ENCODE results near the gene AR.

Gene AR

DNA sequence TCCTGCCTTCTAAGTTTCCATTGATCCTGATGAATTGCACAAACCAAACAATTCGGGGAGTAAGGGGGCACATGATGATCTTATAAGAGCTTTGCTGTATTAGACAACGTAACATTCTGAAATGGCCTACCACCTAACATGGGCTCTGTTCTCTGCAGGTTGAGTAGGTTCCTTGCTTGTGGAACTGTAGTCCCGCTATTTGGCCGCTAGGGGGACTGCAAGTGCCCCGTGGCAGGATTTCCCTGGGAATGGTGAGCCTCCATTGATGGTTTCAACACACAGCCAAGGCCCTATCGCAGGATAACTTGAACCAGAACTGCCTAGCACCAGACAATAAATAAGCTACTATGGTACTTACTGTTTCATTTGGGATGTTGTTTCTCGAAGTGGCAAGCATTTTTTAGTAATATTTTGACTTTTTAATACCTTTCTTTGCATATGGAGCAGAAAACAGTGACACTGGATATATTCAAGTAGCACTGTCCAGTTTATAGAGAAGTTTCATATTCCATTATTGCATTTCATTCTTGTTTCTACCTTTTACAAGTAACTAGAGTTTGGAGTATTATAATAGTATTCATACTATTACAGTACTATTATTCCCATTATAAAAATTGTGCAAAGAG, 11.9 kb downstream of the AR start:
- H3K4me3 ChIP-seq, result no peak overlapping the region
- H3K9me3 ChIP-seq (ENCODE audit: low read depth, low read length), result peaks cover 5% of the 10 kb centered on the region; the same call in 1 of the 2 replicates
- no peak for DNase-seq (ENCODE audit: low read depth, low spot score)
- TF ChIP-seq EZH2 (IDR thresholded peaks at IDR 0.05) (no peak), FOXP2 (optimal IDR thresholded peaks at IDR 0.05; ENCODE audit: control extremely low read depth, extremely low read length, insufficient read depth) (no peak)
- no peak overlapping the region for H3K27ac ChIP-seq
- no peak overlapping the region for H3K9ac ChIP-seq (ENCODE audit: insufficient read length)
- no peaks in the 10 kb centered on the region; the same call in 1 of the 2 replicates for H3K36me3 ChIP-seq (ENCODE audit: insufficient read depth, low read length)

DNA sequence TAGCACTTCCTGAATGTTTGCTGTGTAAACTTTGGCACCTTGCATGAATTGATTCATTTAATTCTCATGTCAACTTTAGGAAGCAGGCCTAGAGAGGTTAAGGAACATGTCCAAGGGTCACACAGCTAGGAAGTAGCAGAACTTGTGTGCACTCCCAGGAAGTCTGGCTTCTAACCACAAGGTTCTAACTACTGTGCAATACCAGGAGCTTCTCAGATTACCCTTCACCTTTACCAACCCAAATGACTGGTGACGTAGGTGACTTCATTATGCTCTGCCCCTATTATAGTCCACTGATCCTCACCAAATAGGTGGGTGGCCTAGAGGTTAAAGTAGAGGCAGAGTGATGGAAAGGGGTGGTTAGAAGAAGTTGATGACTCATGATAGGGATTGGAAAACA, 14.4 kb downstream of the AR start:
- no peaks in the 10 kb centered on the region for H3K36me3 ChIP-seq (ENCODE audit: insufficient read depth, low read length)
- H3K4me3 ChIP-seq, result no peak overlapping the region
- H3K9ac ChIP-seq (ENCODE audit: insufficient read length), result no peak overlapping the region
- H3K27ac ChIP-seq, result no peak overlapping the region
- no peaks in the 10 kb centered on the region for H3K9me3 ChIP-seq (ENCODE audit: low read depth, low read length)
- TF ChIP-seq EZH2 (IDR thresholded peaks at IDR 0.05), result no peak
- no peak for TF ChIP-seq POLR2AphosphoS5 (IDR thresholded peaks at IDR 0.05; ENCODE audit: borderline replicate concordance, low read depth, low read length)
- no peak for TF ChIP-seq FOXP2 (optimal IDR thresholded peaks at IDR 0.05; ENCODE audit: control extremely low read depth, extremely low read length, insufficient read depth)
- no peak for DNase-seq (ENCODE audit: low read depth, low spot score)

DNA sequence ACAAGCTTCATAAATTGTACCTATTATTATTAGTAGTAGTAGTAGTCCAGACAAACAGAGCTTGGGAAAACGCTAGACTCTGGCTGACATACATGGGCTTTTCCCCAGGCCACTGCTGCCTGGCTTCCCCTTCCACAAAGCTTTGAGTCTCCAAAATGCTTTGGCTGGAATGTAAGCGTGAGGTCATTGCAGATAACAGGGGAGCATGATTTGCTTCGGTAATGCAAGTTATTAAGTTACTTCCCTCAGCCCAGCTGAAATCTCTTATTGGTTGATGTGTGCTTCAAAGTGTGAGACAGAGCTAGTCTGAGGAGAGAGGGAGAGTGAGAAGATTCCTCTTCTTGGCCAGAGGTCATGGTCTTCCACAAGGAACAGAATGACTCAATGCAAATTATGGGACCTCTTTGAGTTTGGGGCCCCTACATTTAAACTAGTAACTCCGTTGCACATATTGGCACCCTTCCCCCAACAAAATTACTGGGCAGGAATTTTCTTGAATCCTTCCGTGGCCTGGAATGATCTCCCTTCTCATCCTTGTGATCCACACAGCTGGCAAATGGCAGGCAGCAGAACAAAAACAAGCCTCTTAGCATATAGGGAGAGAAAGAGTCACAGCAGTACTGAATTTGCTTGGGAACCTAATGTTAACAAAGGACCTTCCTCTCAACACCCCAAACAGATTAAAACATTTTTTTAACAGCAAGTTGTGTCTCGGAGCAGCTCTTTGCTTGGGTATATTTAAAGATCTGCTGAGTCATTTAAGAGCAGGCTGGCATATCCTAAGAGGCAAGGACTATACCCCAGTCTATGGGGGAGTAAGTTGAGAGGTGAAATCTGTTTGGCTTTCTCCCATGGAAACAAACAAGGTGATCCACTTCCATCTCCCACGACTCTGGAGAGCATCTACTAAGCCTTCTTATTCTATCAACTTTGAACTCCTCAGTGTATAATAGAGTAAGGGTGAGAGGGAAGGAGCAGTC, 19.9 kb downstream of the AR start:
- Histone ChIP-seq H3K36me3 (ENCODE audit: insufficient read depth, low read length) (no peaks in the 10 kb centered on the region), H3K9ac (ENCODE audit: insufficient read length) (no peak overlapping the region), H3K4me3 (no peak overlapping the region), H3K9me3 (ENCODE audit: low read depth, low read length) (no peaks in the 10 kb centered on the region), H3K27ac (no peak overlapping the region)
- no peak for DNase-seq (ENCODE audit: low read depth, low spot score)
- TF ChIP-seq EZH2 (IDR thresholded peaks at IDR 0.05) (no peak), POLR2AphosphoS5 (IDR thresholded peaks at IDR 0.05; ENCODE audit: borderline replicate concordance, low read depth, low read length) (no peak), FOXP2 (optimal IDR thresholded peaks at IDR 0.05; ENCODE audit: control extremely low read depth, extremely low read length, insufficient read depth) (no peak)

DNA sequence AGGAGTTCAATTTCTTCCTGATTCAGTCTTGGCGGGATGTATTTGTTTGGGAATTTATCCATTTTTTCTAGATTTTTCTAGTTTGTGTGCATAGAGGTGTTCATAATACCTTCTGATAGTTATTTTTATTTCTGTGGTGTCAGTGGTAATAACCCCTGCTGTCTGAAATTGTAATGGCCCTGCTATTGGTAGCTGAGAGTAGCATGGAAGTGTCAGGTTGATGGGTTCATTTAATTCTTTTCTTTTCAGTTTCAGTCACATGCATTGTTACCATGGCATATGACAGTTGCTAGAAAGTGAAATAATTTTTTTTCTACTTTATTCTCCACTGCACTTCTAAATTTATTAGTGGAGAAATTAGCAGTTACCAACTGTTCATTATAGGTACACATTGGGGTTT, 20.7 kb downstream of the AR start:
- no peak overlapping the region for H3K27ac ChIP-seq
- TF ChIP-seq FOXP2 (optimal IDR thresholded peaks at IDR 0.05; ENCODE audit: control extremely low read depth, extremely low read length, insufficient read depth) (no peak), EZH2 (IDR thresholded peaks at IDR 0.05) (no peak)
- H3K9me3 ChIP-seq (ENCODE audit: low read depth, low read length), result no peaks in the 10 kb centered on the region
- H3K4me3 ChIP-seq, result no peak overlapping the region
- no peak overlapping the region for H3K9ac ChIP-seq (ENCODE audit: insufficient read length)
- DNase-seq (ENCODE audit: low read depth, low spot score), result no peak
- no peaks in the 10 kb centered on the region for H3K36me3 ChIP-seq (ENCODE audit: insufficient read depth, low read length)

DNA sequence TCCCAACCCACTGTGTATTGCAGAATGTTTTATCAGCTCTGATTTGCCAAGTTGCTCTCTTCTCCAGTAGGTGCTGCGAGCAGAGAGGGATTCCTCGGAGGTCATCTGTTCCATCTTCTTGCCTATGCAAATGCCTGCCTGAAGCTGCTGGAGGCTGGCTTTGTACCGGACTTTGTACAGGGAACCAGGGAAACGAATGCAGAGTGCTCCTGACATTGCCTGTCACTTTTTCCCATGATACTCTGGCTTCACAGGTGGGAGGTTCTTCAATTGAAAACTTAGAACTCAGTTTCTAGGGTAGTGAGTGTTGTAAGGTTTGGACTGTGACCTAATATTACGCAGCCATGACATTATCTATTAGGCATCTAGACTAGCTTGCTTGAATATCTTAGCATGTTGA, 24.9 kb downstream of the AR start:
- TF ChIP-seq EZH2 (IDR thresholded peaks at IDR 0.05) (no peak), FOXP2 (optimal IDR thresholded peaks at IDR 0.05; ENCODE audit: control extremely low read depth, extremely low read length, insufficient read depth) (no peak), POLR2AphosphoS5 (IDR thresholded peaks at IDR 0.05; ENCODE audit: borderline replicate concordance, low read depth, low read length) (no peak)
- Histone ChIP-seq H3K9me3 (ENCODE audit: low read depth, low read length) (no peaks in the 10 kb centered on the region), H3K9ac (ENCODE audit: insufficient read length) (no peak overlapping the region), H3K36me3 (ENCODE audit: insufficient read depth, low read length) (no peaks in the 10 kb centered on the region), H3K4me3 (no peak overlapping the region), H3K27ac (no peak overlapping the region)
- DNase-seq (ENCODE audit: low read depth, low spot score), result no peak

DNA sequence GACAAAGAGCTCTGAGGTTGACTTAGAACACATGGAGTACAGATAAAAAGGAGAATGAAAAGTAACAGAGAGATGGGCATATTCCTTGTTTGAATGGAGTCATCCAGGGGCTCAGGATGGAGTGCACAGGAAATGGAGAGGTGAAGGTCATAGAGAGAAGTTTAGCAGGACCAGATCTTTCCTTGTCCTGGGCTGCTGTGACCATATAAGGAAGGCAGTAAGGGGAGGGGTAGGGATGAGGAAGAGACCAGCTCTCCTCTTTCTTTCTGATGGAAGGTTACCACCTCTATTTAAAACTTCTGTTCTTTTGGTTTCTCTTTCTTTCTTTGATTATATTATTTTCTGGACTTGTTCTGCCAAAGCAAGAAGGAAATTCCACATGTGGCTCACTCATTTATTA, 27.0 kb downstream of the AR start:
- Histone ChIP-seq H3K9me3 (ENCODE audit: low read depth, low read length) (no peaks in the 10 kb centered on the region), H3K27ac (no peak overlapping the region), H3K36me3 (ENCODE audit: insufficient read depth, low read length) (no peaks in the 10 kb centered on the region), H3K9ac (ENCODE audit: insufficient read length) (no peak overlapping the region), H3K4me3 (no peak overlapping the region)
- no peak for DNase-seq (ENCODE audit: low read depth, low spot score)
- TF ChIP-seq FOXP2 (optimal IDR thresholded peaks at IDR 0.05; ENCODE audit: control extremely low read depth, extremely low read length, insufficient read depth) (no peak), POLR2AphosphoS5 (IDR thresholded peaks at IDR 0.05; ENCODE audit: borderline replicate concordance, low read depth, low read length) (no peak), EZH2 (IDR thresholded peaks at IDR 0.05) (no peak)

DNA sequence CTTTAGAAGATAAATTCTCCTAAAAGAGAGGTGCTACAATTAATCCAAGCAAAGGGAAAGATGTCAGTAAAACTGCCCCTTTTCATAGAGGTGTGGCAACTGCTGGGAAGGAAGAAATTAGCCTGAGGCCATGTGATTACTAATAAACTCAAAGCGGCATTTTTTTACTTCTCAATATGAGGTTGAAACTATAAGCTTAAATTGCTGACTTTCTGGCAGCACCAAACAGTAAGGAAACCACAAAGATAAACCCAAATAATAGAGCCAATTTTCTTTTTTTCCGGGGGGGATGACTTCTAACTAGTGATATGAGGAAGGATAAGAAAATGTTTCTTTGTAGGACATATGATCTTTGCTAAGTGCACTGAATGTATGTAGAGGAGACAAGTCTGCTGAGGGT, 30.9 kb downstream of the AR start:
- Histone ChIP-seq H3K27ac (peak overlapping the region; percentile 74; the same call in 1 of the 2 replicates), H3K36me3 (ENCODE audit: insufficient read depth, low read length) (no peaks in the 10 kb centered on the region), H3K9ac (ENCODE audit: insufficient read length) (no peak overlapping the region), H3K4me3 (peak overlapping the region; percentile 43), H3K9me3 (ENCODE audit: low read depth, low read length) (no peaks in the 10 kb centered on the region)
- no peak for TF ChIP-seq EZH2 (IDR thresholded peaks at IDR 0.05)
- no peak for TF ChIP-seq POLR2AphosphoS5 (IDR thresholded peaks at IDR 0.05; ENCODE audit: borderline replicate concordance, low read depth, low read length)
- no peak for TF ChIP-seq FOXP2 (optimal IDR thresholded peaks at IDR 0.05; ENCODE audit: control extremely low read depth, extremely low read length, insufficient read depth)
- DNase-seq (ENCODE audit: low read depth, low spot score), result peak; percentile 44

DNA sequence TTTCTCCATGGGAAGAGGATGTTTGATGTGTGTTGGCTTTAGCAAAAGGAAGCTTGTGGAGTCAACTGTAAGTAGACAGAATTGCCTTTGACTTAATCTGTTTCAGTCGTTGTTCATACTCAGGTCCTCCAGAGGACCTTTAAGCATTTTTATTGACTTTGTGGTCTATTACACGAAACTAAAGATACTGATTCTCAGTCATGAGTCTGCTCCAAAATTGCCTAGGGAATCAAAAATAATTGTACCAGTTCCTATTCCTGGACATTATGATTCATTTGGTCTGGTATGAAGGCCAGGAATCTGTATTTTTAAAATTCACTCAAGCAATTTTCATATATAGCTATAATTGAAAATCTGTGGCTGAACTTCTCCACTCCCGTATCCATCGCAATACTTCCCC, 38.6 kb downstream of the AR start:
- Histone ChIP-seq H3K9ac (ENCODE audit: insufficient read length) (no peak overlapping the region), H3K9me3 (ENCODE audit: low read depth, low read length) (no peaks in the 10 kb centered on the region), H3K27ac (no peak overlapping the region)

More for the DNA sequence above, 38.6 kb downstream of the AR start:
- Histone ChIP-seq H3K36me3 (ENCODE audit: insufficient read depth, low read length) (no peaks in the 10 kb centered on the region), H3K4me3 (no peak overlapping the region)
- DNase-seq (ENCODE audit: low read depth, low spot score), result no peak
- TF ChIP-seq EZH2 (IDR thresholded peaks at IDR 0.05), result no peak
- no peak for TF ChIP-seq FOXP2 (optimal IDR thresholded peaks at IDR 0.05; ENCODE audit: control extremely low read depth, extremely low read length, insufficient read depth)
- TF ChIP-seq POLR2AphosphoS5 (IDR thresholded peaks at IDR 0.05; ENCODE audit: borderline replicate concordance, low read depth, low read length), result no peak

All from SK-N-MC (cell line).